C4-2B (cell line): ENCODE measurements around the gene PTPRD.

Experiments used
- H3K27ac ChIP-seq: fragments of 450-650 bp; 2 replicates; pipeline ENCODE4 v1.5.1; 2017
- CTCF ChIP-seq: fragments of 450-650 bp; conservative IDR thresholded peaks from 2 replicates; pipeline ENCODE4 v1.5.1; 2017; ENCODE audit warnings: mild to moderate bottlenecking
- ZFX ChIP-seq: fragments of 450-650 bp; IDR thresholded peaks from 2 replicates; pipeline ENCODE4 v1.6.1; 2017

The PTPRD gene

GRCh38 chr9:8589476-8589875, 2023.3 kb downstream of the PTPRD start:
- TF ChIP-seq ZFX (no peak), CTCF (no peak)
- H3K27ac ChIP-seq, result no peak overlapping the region

GRCh38 chr9:8585036-8585435, 2027.8 kb downstream of the PTPRD start:
- H3K27ac ChIP-seq, result no peak overlapping the region
- TF ChIP-seq CTCF, result no peak
- no peak for TF ChIP-seq ZFX

GRCh38 chr9:8579661-8580060, 2033.1 kb downstream of the PTPRD start:
- no peak for TF ChIP-seq ZFX
- no peak for TF ChIP-seq CTCF
- H3K27ac ChIP-seq, result no peak overlapping the region

GRCh38 chr9:8576741-8577140, 2036.1 kb downstream of the PTPRD start:
- TF ChIP-seq ZFX (no peak), CTCF (no peak)
- H3K27ac ChIP-seq, result no peak overlapping the region

- TF ChIP-seq ZFX, result no peak
- TF ChIP-seq CTCF, result no peak
- H3K27ac ChIP-seq, result no peak overlapping the region
Observed at GRCh38 chr9:8574846-8575245, 2038.0 kb downstream of the PTPRD start.

GRCh38 chr9:8572209-8572608, 2040.6 kb downstream of the PTPRD start:
- TF ChIP-seq ZFX, result no peak
- no peak for TF ChIP-seq CTCF
- H3K27ac ChIP-seq, result no peak overlapping the region

- no peak overlapping the region for H3K27ac ChIP-seq
- TF ChIP-seq ZFX, result no peak
- TF ChIP-seq CTCF, result no peak
Observed at GRCh38 chr9:8571643-8572042, 2041.2 kb downstream of the PTPRD start.
